Stimulated activated CD8-positive, alpha-beta memory T cell treated with anti-CD3 and anti-CD28 coated beads, Interleukin-12 subunit alpha, Interleukin-12 subunit beta, amount 100 ng/mL, for 24 hours (primary cell): Measurements from ENCODE around the gene PDE7B.

Experiments
- DNase-seq: peaks from one replicate; pipeline ENCODE4 v3.0.0-alpha.2; 2020; ENCODE audit errors: extremely low read depth

The PDE7B gene

GRCh38 chr6:135987226-135987625, 135.7 kb downstream of the PDE7B start:
- no peak for DNase-seq

DNA sequence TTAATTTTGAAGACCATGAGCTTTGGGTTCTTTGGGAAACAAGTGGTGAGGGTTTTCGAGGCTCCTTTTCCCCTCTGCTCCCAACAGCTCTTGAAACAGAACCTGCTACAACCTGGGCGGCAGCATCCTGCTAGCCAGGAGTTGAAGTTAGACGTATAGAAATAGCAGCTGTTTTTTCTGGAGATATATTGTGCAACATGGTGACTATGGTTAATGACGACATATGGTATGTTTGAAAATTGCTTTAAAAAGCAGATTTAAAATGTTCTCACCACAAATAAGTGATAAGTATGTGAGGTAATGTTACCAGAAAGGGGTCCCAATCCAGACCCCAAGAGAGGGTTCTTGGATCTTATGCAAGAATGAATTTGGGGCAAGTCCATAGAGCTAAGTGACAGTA, 138.9 kb downstream of the PDE7B start:
- DNase-seq = no peak

DNA sequence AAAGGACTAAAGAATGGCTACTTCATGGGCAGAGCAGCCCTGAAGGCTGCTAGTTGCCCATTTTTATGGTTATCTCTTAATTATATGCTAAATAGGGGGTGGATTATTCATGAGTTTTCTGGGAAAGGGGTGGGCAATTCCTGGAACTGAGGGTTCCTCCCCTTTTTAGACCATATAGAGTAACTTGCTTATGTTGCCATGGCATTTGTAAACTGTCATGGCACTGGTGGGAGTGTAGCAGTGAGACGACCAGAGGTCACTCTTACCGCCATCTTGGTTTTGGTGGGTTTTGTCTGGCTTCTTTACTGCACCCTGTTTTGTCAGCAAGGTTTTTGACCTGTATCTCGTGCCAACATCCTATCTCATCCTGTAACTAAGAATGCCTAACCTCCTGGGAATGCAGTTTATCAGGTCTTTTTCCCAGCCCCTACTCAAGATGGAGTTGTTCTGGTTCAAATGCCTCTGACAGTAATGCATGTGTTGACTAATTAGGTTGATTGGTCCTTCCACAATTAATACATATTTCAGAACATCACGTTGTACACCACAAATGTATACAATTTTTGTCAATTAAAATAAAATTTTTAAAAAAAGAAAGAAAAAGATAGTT, 139.5 kb downstream of the PDE7B start:
- DNase-seq = no peak

DNA sequence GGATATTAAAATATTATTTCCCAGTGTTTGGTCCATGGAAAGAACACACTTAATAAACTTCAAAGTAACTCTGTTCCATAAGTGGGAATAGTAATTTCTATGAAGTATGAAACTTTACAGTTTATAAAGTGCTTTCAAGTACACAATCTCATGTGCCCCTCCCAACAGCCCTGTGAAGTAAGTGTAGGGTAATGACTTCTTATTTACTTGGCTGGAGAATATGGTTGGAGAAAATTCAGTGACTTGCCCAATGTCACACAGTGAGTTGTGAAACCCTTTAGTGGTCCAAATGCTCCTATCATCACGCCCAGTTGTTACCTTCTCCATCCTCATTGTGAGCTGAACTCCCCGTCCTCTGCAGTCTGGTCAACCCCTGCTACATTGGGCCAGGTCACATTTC, 141.2 kb downstream of the PDE7B start:
- DNase-seq = no peak

DNA sequence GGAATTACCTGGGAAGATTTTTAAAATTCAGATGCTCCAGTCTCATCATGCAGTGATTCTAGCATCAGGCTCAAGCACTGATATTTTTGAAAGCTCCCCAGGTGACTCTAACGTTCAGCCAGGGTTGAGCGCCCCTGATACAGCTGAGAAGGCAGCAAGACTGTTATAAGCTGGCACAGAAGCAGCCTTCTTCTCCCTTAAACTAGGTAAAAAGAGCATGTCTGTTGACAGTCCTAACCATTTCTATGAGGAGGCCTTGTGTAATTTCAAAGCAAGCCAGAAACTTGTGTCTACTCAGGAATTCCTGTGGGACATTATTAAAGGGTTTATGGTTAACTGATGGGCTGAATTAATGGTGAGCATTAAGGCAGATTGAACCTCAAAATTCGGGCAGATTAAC, 141.9 kb downstream of the PDE7B start:
- no peak for DNase-seq

GRCh38 chr6:135994857-135995544, 143.5 kb downstream of the PDE7B start:
- no peak for DNase-seq

GRCh38 chr6:135995545-135995898, 144.0 kb downstream of the PDE7B start:
- DNase-seq = no peak

- DNase-seq = no peak
These were observed 145.2 kb downstream of the PDE7B start for GRCh38 chr6:135996668-135997067.

GRCh38 chr6:135999393-135999792, 147.9 kb downstream of the PDE7B start:
- no peak for DNase-seq

DNA sequence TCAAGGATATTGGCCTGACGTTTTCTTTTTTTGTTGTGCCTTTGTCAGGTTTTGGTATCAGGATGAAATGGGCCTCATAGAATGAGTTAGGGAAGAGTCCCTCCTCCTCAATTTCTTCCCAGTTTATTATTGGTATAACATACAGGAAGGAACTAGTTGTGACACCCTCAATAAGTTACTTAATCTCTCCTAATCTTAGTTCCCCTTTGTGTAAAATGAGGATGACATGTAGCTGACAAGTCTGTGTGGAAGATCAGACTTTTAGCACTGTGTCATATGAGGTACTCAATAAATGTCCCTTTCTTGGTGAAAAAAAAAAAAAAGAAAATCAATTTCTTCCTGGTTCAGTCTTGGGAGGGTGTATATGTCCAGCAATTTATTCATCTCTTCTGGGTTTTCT, 155.8 kb downstream of the PDE7B start:
- no peak for DNase-seq

GRCh38 chr6:136011475-136011874, 160.0 kb downstream of the PDE7B start:
- no peak for DNase-seq

DNA sequence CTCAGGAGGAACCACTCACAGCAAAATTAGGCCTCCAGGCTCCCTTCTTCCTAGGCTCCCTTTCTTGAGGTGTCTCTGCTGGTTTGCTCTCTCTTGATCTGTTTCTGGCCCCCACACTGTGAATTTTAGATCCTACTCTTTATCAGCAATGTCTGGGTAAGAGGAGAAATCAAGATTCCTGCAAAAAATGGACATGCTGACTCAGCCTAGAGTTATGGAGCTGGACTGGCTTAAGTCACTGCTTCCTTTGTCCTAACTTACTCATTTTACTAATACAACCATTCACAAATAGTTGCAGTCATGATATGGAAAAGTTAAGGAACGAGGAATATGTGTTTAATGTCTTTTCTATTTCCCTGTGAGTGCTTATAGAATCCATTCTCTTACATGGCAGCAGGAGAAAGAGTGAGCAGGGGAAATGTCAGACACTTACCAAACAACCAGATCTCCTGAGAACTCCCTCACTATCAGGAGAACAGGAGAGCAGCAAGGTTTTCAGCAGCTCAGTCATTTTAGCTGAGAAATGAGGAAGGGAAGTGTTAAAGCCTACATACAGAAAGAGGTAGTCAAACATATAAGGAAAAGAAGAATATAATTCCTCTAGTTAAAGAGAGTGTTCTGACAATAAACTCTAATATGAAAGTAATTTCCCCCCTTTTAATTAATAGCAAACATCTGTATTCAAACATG, 160.8 kb downstream of the PDE7B start:
- DNase-seq = no peak

GRCh38 chr6:136012943-136013342, 161.4 kb downstream of the PDE7B start:
- DNase-seq = no peak

- DNase-seq = no peak
These were observed 163.2 kb downstream of the PDE7B start for GRCh38 chr6:136014454-136015437.

DNA sequence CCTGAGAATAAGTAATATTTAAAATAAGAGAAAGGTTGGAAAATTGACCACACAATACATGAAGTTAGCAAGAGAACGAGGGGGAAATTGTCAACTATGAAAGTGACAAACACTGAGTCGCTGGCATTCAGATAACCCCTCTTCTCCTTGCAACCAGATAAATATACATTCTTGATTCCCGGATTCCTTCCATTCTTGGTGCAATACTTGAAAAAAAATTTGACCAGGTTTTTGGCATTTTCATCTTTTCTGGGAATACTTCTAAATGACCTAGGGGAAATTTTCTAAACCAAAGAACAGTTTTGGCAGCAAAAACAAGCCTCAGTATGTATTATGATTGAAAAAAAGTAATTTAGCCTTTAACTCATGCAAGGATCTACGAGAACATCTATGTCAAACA, 164.0 kb downstream of the PDE7B start:
- DNase-seq = no peak

DNA sequence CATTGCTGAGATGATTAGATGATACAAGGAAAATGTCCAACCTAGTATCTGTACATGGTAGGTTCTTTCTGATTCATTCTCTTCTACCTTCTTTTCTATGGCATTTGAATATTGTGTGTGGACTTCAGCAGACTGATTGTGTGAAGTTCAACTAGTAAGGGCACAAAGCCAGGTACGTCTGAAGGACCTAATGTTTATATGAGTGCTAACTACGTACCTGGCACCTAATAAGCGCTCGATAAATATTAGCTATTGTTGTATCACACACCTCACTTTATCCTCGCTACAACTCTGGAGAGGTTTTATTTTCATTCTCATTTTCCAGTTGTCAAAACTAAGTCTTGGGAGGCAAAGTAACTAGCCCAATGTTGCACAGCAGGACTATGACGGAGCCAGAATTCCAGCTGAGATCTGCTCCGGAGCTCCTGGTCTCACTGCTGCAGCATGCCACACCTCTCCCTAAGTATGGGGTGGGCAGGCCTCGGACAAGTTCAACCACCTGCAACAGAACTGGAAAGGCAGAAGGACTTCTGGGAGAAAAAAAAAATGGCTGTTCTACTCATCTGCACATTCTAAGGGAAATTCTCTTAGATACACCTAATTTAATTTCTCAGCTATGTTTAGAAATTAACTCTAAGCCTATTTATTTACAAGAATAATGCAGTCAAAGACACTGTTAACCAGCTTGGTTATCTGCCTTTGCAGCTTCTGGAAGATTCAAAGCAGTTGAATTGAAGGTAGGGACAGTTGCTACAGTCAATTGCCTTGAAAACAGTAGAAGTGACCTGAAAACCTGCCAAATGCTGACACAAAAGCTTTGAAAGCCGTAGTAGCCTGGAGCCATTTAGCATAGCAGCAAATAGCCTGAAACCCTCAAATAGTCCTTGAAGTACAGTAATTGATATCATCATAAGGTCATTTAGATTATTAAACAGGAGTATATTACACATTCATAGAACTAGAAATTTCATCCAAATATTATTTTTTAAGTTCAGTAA, 165.0 kb downstream of the PDE7B start:
- no peak for DNase-seq

DNA sequence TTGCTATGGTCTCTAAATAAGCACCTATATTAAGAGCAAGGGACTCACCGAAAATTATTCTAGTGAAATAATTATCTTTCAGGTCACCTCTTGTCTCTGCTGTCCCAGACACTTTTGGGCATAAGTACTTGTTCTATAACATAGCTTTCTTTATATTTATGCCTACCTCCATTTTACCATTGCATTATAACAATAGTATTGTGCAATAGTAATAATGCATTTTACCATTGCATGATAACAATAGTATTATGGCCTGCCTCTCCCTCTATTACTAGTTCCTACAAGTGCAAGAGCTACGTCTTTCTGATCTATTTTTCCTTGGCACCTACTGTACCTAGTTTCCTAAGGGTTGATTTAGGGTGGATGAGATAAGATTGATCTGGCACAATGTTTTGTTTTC, 169.2 kb downstream of the PDE7B start:
- DNase-seq = no peak

DNA sequence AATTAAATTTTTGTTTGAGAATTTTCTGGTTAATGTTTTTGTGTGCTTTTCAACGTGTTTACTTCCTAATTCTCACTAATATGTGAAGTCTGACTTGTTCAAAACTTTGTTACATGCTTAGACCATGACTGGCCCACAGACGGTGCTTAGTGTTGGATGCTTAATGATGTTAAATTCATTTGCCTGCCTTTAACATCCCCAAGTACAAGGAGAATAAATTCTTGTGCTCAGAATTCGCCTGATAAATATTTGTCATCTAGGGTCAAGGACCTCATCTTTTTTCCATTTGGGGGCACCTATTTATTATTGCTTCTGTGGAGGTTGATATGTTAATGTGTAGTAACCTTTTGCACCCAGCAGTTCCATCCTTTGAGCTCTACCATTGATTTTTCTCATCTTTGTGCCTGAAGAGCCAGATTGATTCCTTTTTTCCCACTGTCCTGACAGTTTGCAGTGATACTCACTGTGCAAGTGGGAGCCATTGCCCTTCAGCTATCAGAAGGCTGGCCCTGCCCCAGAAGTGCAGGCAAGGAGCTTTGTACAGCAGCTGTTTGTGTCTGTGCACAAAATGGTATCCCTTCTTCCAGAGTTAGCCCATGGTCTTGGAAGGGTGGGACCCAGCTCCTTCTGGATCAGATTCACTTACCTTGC, 170.8 kb downstream of the PDE7B start:
- DNase-seq = no peak

DNA sequence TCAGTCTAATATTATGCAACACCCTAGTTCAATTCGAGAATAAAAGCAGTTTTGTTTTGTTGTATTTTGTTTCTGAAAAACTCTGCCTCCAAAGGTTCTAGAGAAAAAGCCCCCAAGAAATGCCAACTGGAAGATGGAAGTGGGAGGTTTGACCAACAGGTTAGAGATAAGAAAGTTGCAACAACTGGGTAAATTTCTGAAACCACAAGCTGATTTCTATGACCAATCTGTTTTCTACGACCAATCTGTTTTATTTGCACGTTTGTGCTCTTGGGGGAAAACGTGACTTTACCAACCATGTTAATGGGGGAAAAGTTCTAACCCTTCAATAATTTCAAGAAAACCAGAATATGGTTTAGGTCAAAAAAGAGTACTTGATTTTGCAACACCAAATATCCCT, 173.2 kb downstream of the PDE7B start:
- no peak for DNase-seq

DNA sequence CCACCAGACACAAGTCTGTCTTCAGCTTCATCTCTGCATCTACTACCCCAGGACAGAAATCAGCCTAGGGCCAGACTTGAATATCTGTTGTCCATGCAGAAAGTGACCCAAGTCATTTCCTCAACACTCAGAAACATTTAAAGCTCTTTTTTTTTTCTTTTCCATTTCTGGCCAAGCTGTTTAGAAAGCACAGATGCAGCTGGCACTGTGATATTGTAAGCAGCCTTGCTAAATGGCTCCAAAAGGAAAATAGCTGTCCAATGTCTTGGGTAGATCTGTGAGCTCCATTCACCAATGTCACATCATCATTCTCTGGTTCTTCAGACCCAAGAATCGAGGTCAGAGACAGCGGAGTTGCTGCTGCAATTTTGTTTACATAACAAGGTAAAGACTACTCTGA, 174.2 kb downstream of the PDE7B start:
- no peak for DNase-seq
